ENCODE results near the gene SNCB.

The SNCB gene

GRCh38 chr5:176629853-176630680, at the start of gene SNCB, which contains the start of gene EIF4E1B:
Gene SNCB, minus strand, starts transcription at chr5:176630534. Its CDS starts 880 bp downstream, at chr5:176629654.
Gene EIF4E1B, plus strand, starts transcription at chr5:176630675. Its CDS starts 12,113 bp downstream, at chr5:176642788.
- peak; percentile 30 for DNase-seq

GRCh38 chr5:176679365-176680225, 49.3 kb upstream of the SNCB start:
- DNase-seq = no peak

GRCh38 chr5:176678584-176678983, 48.2 kb upstream of the SNCB start:
- DNase-seq = no peak

GRCh38 chr5:176677209-176677939, 47.0 kb upstream of the SNCB start:
- no peak for DNase-seq

- no peak for DNase-seq
Observed at GRCh38 chr5:176676361-176676824, 46.1 kb upstream of the SNCB start.

- no peak for DNase-seq
Observed at GRCh38 chr5:176675676-176676360, 45.5 kb upstream of the SNCB start.

GRCh38 chr5:176674799-176675198, 44.5 kb upstream of the SNCB start:
- DNase-seq = no peak

- no peak for DNase-seq
Observed at GRCh38 chr5:176673651-176674583, 43.6 kb upstream of the SNCB start.

- no peak for DNase-seq
Observed at GRCh38 chr5:176671890-176672747, 41.8 kb upstream of the SNCB start.

GRCh38 chr5:176671399-176671798, 41.1 kb upstream of the SNCB start:
- DNase-seq = no peak

- DNase-seq = no peak
Observed at GRCh38 chr5:176670449-176670848, 40.1 kb upstream of the SNCB start.

GRCh38 chr5:176667637-176668036, 37.3 kb upstream of the SNCB start:
- no peak for DNase-seq

- DNase-seq = no peak
Observed at GRCh38 chr5:176665517-176665916, 35.2 kb upstream of the SNCB start.

- DNase-seq = no peak
Observed at GRCh38 chr5:176664886-176665285, 34.6 kb upstream of the SNCB start.

- DNase-seq = no peak
Observed at GRCh38 chr5:176664479-176664878, 34.1 kb upstream of the SNCB start.

- no peak for DNase-seq
Observed at GRCh38 chr5:176663566-176663965, 33.2 kb upstream of the SNCB start.

- no peak for DNase-seq
Observed at GRCh38 chr5:176662371-176663333, 32.3 kb upstream of the SNCB start.

GRCh38 chr5:176661676-176662075, 31.3 kb upstream of the SNCB start:
- no peak for DNase-seq

Measured in CD4-positive, alpha-beta T cell treated with Interleukin-10 for 1 hour (primary cell).